Peyer's patch (tissue), 4 donors: ENCODE measurements around the gene RAPGEF5.

ENCODE experiments used
- POLR2A ChIP-seq, 2 donors: fragments of 450-650 bp; IDR thresholded peaks; one replicate each; pipeline ENCODE4 v1.5.1; 2017; ENCODE audit warnings: antibody characterized with exemption in 2 of 2, mild to moderate bottlenecking in 2 of 2, moderate library complexity in 2 of 2
- TF ChIP-seq, protein P1 (sequence below), 6 experiments: fragments of 450-650 bp in 4 of 6; fragments of 200-600 bp in 2 of 6; sonication (generic) in 1 of 6; IDR thresholded peaks; one replicate each; pipeline ENCODE4 v1.5.1; 2017 to 2019; ENCODE audit warnings: antibody characterized with exemption in 6 of 6, mild to moderate bottlenecking in 3 of 6, moderate library complexity in 1 of 6

DNA sequence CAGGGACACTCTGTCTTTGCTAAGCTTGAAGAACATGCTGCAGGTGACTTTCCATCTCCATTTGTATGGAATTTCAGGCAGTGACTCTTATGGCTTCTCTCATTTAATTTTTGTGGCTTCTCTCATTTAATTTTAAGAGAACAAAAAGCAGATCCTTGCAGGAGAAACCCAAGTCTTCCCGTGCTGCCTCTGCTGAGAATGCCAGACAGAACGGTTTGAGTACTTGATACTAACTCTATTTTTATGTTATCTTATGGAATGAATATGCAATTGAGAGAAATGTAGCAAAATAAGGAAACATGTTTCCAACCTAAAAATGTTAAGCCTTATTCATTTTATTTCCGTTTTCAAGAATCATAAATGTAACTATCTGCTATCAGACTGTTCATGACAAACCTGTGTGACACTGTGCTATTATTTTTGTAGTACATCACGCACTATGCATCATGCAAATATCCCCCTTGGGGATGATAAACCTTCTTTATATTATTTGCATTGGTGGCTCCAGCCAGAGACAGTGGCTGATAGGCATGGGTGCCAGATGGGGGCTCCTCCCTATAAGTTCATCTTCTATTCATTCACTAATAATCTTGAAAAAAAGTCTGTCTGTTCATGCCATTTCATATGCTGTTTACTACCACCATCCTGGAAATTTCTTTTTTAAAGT lies 6.9 kb upstream of the RAPGEF5 start:
- TF ChIP-seq, protein P1, sequence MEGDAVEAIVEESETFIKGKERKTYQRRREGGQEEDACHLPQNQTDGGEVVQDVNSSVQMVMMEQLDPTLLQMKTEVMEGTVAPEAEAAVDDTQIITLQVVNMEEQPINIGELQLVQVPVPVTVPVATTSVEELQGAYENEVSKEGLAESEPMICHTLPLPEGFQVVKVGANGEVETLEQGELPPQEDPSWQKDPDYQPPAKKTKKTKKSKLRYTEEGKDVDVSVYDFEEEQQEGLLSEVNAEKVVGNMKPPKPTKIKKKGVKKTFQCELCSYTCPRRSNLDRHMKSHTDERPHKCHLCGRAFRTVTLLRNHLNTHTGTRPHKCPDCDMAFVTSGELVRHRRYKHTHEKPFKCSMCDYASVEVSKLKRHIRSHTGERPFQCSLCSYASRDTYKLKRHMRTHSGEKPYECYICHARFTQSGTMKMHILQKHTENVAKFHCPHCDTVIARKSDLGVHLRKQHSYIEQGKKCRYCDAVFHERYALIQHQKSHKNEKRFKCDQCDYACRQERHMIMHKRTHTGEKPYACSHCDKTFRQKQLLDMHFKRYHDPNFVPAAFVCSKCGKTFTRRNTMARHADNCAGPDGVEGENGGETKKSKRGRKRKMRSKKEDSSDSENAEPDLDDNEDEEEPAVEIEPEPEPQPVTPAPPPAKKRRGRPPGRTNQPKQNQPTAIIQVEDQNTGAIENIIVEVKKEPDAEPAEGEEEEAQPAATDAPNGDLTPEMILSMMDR (IDR thresholded peaks at IDR 0.05) = no peak
- TF ChIP-seq POLR2A (IDR thresholded peaks at IDR 0.05) = no peak
